K562 (cell line): ENCODE measurements around the gene RARG. TPM values are rescaled to one million over a fixed set of nuclear protein-coding genes. Genes with fewer than 3 reads are reported as not detected.

ENCODE experiments used
- ATAC-seq: fragments of 200-7000 bp; cut with Tn5 transposase; 3 replicates; pipeline ENCODE4 v1.9.1; 2020; ENCODE audit warnings: moderate library complexity
- BruUV-seq: library from RNA; stranded (reverse); fragments of 400-500 nt; replicated peaks from 2 replicates; lab custom pipeline; 2021; lab: Mats Ljungman, UMichigan
- CTCF ChIA-PET: fragments of 300-600 bp; formaldehyde crosslinking; extraction: SDS; loops from one replicate; lab custom pipeline; 2021; ENCODE audit warnings: low intra/inter-chr PET ratio; lab: Yijun Ruan, JAX
- POLR2A ChIA-PET: fragments of 300-600, 350-650 bp; sonication (Branson Sonifier 250); formaldehyde crosslinking; extraction: SDS; loops from one replicate; lab custom pipeline; 2021; ENCODE audit warnings: antibody characterized with exemption, inconsistent platforms; lab: Yijun Ruan, JAX
- DNase-seq, 4 experiments: peaks; one replicate each; pipeline versions ENCODE4 v3.0.0 to v3.0.0-alpha.2; 2011 to 2018; ENCODE audit warnings: low spot score in 3 of 4, mixed read lengths in 3 of 4; ENCODE audit errors: extremely low read depth in 1 of 4
- FAIRE-seq: peaks from 2 replicates; lab custom pipeline; 2011; peaks lifted over from hg19 to GRCh38; lab: Jason Lieb, UNC
- H2AFZ ChIP-seq: 2 replicates; pipeline ENCODE4 v1.6.0; 2011; ENCODE audit warnings: low read depth, low read length, control low read depth, inconsistent platforms
- H3K27ac ChIP-seq: fragments of 200-600 bp; 3 replicates; pipeline ENCODE4 v1.8.0; 2011; ENCODE audit warnings: low read depth, mild to moderate bottlenecking, control low read depth, inconsistent platforms, low read length, moderate library complexity, mixed read lengths; ENCODE audit errors: extremely low read depth
- H3K27me3 ChIP-seq, 2 experiments: fragments of 300-600 bp in 1 of 2; 2 replicates in 1 of 2; 3 replicates in 1 of 2; pipeline versions ENCODE4 v1.6.0 to v1.8.0; 2011; ENCODE audit warnings: inconsistent platforms in 2 of 2, low read length in 2 of 2, mild to moderate bottlenecking in 1 of 2, mixed read lengths in 1 of 2, moderate library complexity in 1 of 2; ENCODE audit not compliant: control insufficient read depth in 2 of 2, insufficient read depth in 2 of 2
- H3K36me3 ChIP-seq: fragments of 300-600 bp; 3 replicates; pipeline ENCODE4 v1.8.0; 2011; ENCODE audit warnings: mild to moderate bottlenecking, low read length, inconsistent platforms; ENCODE audit not compliant: control insufficient read depth, insufficient read depth
- H3K4me1 ChIP-seq, 2 experiments: fragments of 200-600 bp in 1 of 2; replicated peaks in 1 of 2; 2 replicates in 1 of 2; 3 replicates in 1 of 2; pipeline versions ENCODE4 v1.5.1 to v1.8.0; 2011; ENCODE audit warnings: inconsistent platforms in 2 of 2, low read length in 2 of 2, mild to moderate bottlenecking in 1 of 2, mixed read lengths in 1 of 2, moderate library complexity in 1 of 2; ENCODE audit not compliant: control insufficient read depth in 2 of 2, insufficient read depth in 2 of 2
- H3K4me2 ChIP-seq: 2 replicates; pipeline ENCODE4 v1.6.1; 2011; ENCODE audit warnings: low read length, control low read depth, inconsistent platforms, mixed read lengths; ENCODE audit not compliant: insufficient read depth
- H3K4me3 ChIP-seq: fragments of 200-600 bp; sonication (generic), shearing (Covaris generic); 2 replicates; pipeline ENCODE4 v1.5.1; 2016; ENCODE audit warnings: control low read depth, inconsistent platforms
- H3K79me2 ChIP-seq: fragments of 200-600 bp; 3 replicates; pipeline ENCODE4 v1.8.0; 2011; ENCODE audit warnings: low read length, inconsistent platforms; ENCODE audit not compliant: control insufficient read depth, insufficient read depth
- H3K9ac ChIP-seq, 2 experiments: 2 replicates each; pipeline versions ENCODE4 v1.6.0 to v1.6.1; 2011; ENCODE audit warnings: low read depth in 2 of 2, low read length in 2 of 2, control low read depth in 1 of 2, inconsistent platforms in 1 of 2, mild to moderate bottlenecking in 1 of 2, mixed read lengths in 1 of 2; ENCODE audit not compliant: insufficient read depth in 1 of 2
- H3K9me1 ChIP-seq: one replicate; pipeline ENCODE4 v1.6.0; 2011; ENCODE audit warnings: inconsistent platforms, mild to moderate bottlenecking, low read length, moderate library complexity; ENCODE audit not compliant: control insufficient read depth, insufficient read depth
- H3K9me3 ChIP-seq: replicated peaks from 2 replicates; pipeline ENCODE4 v1.5.1; 2011; ENCODE audit warnings: low read depth, low read length, inconsistent platforms; ENCODE audit not compliant: control insufficient read depth, insufficient read depth
- H4K20me1 ChIP-seq: replicated peaks from 2 replicates; pipeline ENCODE4 v1.6.1; 2011; ENCODE audit warnings: low read length, inconsistent platforms, mixed read lengths; ENCODE audit not compliant: control insufficient read depth, insufficient read depth
- ATF4 ChIP-seq: fragments of 450-650 bp; formaldehyde crosslinking; IDR thresholded peaks from 2 replicates; pipeline ENCODE4 v1.4.0; 2022; ENCODE audit warnings: mild to moderate bottlenecking, moderate library complexity
- FOXK2 ChIP-seq, 2 experiments: fragments of 450-650 bp; IDR thresholded peaks in 1 of 2; conservative IDR thresholded peaks in 1 of 2; 2 replicates each; pipeline ENCODE4 v1.6.1; 2016; ENCODE audit warnings: low read depth in 2 of 2, mild to moderate bottlenecking in 1 of 2
- POLR3A ChIP-seq: IDR thresholded peaks from 2 replicates; pipeline ENCODE4 v1.6.1; 2011; ENCODE audit warnings: borderline replicate concordance, mild to moderate bottlenecking, moderate library complexity; ENCODE audit not compliant: insufficient read length, insufficient read depth; ENCODE audit errors: extremely low read depth
- SIRT6 ChIP-seq: IDR thresholded peaks from one replicate; pipeline ENCODE4 v1.6.1; 2012; ENCODE audit warnings: low read depth, mild to moderate bottlenecking, control low read depth, inconsistent platforms, low read length, moderate library complexity
- SRF ChIP-seq, 2 experiments: fragments of 250-450, 450-650 bp in 1 of 2; sonication (Bioruptor Pico) in 1 of 2; sonication (generic) in 1 of 2; formaldehyde crosslinking; IDR thresholded peaks; 2 replicates each; pipeline versions ENCODE4 v1.5.0 to v1.5.1; 2020 to 2022; ENCODE audit warnings: mild to moderate bottlenecking in 1 of 2, missing genetic modification reagents in 1 of 2
- ZNF354B ChIP-seq: fragments of 250-450 bp; sonication (Bioruptor Pico); IDR thresholded peaks from 2 replicates; pipeline ENCODE4 v1.4.0; 2020
- WGBS: fragments of 100-300 bp; shearing (Covaris generic); methylation state at CpG from one replicate; pipeline ENCODE4 v1.1.6; 2016; ENCODE audit warnings: low coverage, mixed read lengths; ENCODE audit not compliant: insufficient coverage; ENCODE audit errors: missing lambda C conversion rate; 5-methylcytosine and 5-hydroxymethylcytosine counted together
- in situ Hi-C: fragments of 300-500 bp; cut with MboI; formaldehyde crosslinking; loops from 4 replicates; pipeline ENCODE4 v1.15.0; 2018; ENCODE audit warnings: inconsistent platforms, mixed read lengths
- intact Hi-C: fragments of 100-400 bp; cut with micrococcal nuclease; formaldehyde crosslinking; loops from 2 replicates; pipeline ENCODE4 v1.14.2; 2022
- polyA plus RNA-seq, 8 experiments: library from polyadenylated mRNA; depleted of rRNA in 4 of 8; stranded (reverse) in 5 of 8; unstranded in 3 of 8; fragments of >200 nt; fragmentation: Nextera tagmentation in 2 of 8; fragmentation: Illumina TruSeq in 1 of 8; extraction: Ambion mirVana in 2 of 8; extraction: Trizol in 1 of 8; gene quantifications; 2 replicates each; pipeline versions ENCODE4 v1.2.1 to v1.2.3, GENCODE V29; 2011 to 2014; ENCODE audit warnings: inconsistent platforms in 1 of 8, missing spikeins in 1 of 8
- total RNA-seq, 7 experiments: library from RNA; depleted of rRNA in 6 of 7; stranded (reverse); fragments of >200 nt in 6 of 7; fragmentation: Illumina TruSeq in 2 of 7; extraction: Trizol in 2 of 7; gene quantifications; 2 replicates each; pipeline versions ENCODE4 v1.2.1 to v1.2.3, GENCODE V29; 2011 to 2021; ENCODE audit warnings: low replicate concordance in 1 of 7

Gene RARG
- total and polyA plus RNA-seq, 9 of the 15 experiments (the other 6 are each of a cell fraction or from before 2014, with no cell fraction given): 0.18 to 7.6 (median 3.8) TPM

GRCh38 chr12:53176750-53177149 is 55.3 kb downstream of the RARG start:
- FAIRE-seq (no peak), ATAC-seq (no peak), DNase-seq (no peak)
- H3K36me3 ChIP-seq: peaks cover 2% of the 10 kb centered on the region; the same call in 2 of the 3 replicates
- H3K9ac ChIP-seq: no peak overlapping the region
- in situ Hi-C loops: no loop called here
- H3K27ac ChIP-seq: no peak overlapping the region
- no peak overlapping the region for H2AFZ ChIP-seq
- POLR2A ChIA-PET: interaction anchor here (0.6 to 1.1 kb wide), 3 partner anchors 10 to 327 kb away, joined by 3 to 4 read pairs (median 3); no protein-coding TSS in a partner anchor
- no peak overlapping the region for H3K4me3 ChIP-seq
- no TSS peak for BruUV-seq
- peaks cover 13% of the 10 kb centered on the region for H3K79me2 ChIP-seq
- TF ChIP-seq ATF4: no peak
- TF ChIP-seq POLR3A: no peak
- no peak for TF ChIP-seq ZNF354B (CRISPR knock-in tag)
- no peak for TF ChIP-seq SIRT6
- TF ChIP-seq FOXK2 (conservative IDR thresholded peaks at IDR 0.05 in 1 of 2, IDR thresholded peaks at IDR 0.05 in 1 of 2; ENCODE audit: low read depth in 2 of 2): no peak
- TF ChIP-seq SRF (CRISPR knock-in tag; IDR thresholded peaks at IDR 0.05): no peak
- 80% methylated on average over 3 of the region's 3 CpGs for WGBS
- H3K9me3 ChIP-seq: 0 out of 2 replicates have a peak, but pooled peaks cover 1% of the 10 kb centered on the region
- H3K27me3 ChIP-seq: no peaks in the 10 kb centered on the region
- CTCF ChIA-PET: no interaction called here
- H4K20me1 ChIP-seq: no peaks in the 10 kb centered on the region
- H3K4me2 ChIP-seq: no peak overlapping the region
- peaks cover 8 to 28% of the 10 kb centered on the region in 2 experiments; a peak in 4 of 5 replicates for H3K4me1 ChIP-seq
- no peaks in the 10 kb centered on the region for H3K9me1 ChIP-seq
- intact Hi-C loops: no loop called here
